Panc1 (cell line): ENCODE results near the gene NPIPB6.
"Not testable (repeated sequence)": the region's sequence is repeated elsewhere in the genome, so short reads cannot be mapped to it uniquely, and the experiment has no call there.

Source experiments
- POLR2AphosphoS5 ChIP-seq: IDR thresholded peaks from 2 replicates; pipeline ENCODE4 v1.6.1; 2012; ENCODE audit warnings: mild to moderate bottlenecking, low read depth, low read length, moderate library complexity
- TF ChIP-seq, protein P1 (sequence below): fragments of 450-650 bp; IDR thresholded peaks from 2 replicates; pipeline ENCODE4 v1.5.1; 2017; ENCODE audit warnings: mild to moderate bottlenecking
- TF ChIP-seq, protein P2 (sequence below), 2 experiments: IDR thresholded peaks; 2 replicates each; pipeline ENCODE4 v1.6.1; 2011 to 2012; ENCODE audit warnings: low read depth in 2 of 2, control low read depth in 1 of 2, low read length in 1 of 2, mild to moderate bottlenecking in 1 of 2, moderate library complexity in 1 of 2; ENCODE audit not compliant: insufficient read depth in 1 of 2

DNA sequence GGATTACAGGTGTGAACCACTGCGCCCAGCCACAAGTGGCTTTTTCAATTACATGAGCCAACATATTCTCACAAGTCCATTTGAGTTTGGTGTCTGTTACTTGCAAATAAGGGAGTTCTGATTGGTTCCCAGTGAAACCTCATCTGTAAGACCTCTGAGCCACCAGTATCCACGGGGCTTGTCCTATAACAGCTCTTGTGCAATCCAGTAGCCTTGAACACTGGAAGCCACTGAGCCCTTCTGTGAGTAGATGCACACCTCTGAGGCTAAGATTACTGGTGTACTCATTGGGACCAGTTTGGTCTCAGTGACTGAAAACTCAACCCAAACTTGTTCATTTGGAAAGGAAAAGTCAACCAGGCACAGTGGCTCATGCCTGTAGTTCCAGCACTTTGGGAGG, 32.3 kb downstream of the NPIPB6 start:
- TF ChIP-seq POLR2AphosphoS5: not testable (repeated sequence)
- TF ChIP-seq, protein P1, sequence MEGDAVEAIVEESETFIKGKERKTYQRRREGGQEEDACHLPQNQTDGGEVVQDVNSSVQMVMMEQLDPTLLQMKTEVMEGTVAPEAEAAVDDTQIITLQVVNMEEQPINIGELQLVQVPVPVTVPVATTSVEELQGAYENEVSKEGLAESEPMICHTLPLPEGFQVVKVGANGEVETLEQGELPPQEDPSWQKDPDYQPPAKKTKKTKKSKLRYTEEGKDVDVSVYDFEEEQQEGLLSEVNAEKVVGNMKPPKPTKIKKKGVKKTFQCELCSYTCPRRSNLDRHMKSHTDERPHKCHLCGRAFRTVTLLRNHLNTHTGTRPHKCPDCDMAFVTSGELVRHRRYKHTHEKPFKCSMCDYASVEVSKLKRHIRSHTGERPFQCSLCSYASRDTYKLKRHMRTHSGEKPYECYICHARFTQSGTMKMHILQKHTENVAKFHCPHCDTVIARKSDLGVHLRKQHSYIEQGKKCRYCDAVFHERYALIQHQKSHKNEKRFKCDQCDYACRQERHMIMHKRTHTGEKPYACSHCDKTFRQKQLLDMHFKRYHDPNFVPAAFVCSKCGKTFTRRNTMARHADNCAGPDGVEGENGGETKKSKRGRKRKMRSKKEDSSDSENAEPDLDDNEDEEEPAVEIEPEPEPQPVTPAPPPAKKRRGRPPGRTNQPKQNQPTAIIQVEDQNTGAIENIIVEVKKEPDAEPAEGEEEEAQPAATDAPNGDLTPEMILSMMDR: not testable (repeated sequence)
- TF ChIP-seq, protein P2, sequence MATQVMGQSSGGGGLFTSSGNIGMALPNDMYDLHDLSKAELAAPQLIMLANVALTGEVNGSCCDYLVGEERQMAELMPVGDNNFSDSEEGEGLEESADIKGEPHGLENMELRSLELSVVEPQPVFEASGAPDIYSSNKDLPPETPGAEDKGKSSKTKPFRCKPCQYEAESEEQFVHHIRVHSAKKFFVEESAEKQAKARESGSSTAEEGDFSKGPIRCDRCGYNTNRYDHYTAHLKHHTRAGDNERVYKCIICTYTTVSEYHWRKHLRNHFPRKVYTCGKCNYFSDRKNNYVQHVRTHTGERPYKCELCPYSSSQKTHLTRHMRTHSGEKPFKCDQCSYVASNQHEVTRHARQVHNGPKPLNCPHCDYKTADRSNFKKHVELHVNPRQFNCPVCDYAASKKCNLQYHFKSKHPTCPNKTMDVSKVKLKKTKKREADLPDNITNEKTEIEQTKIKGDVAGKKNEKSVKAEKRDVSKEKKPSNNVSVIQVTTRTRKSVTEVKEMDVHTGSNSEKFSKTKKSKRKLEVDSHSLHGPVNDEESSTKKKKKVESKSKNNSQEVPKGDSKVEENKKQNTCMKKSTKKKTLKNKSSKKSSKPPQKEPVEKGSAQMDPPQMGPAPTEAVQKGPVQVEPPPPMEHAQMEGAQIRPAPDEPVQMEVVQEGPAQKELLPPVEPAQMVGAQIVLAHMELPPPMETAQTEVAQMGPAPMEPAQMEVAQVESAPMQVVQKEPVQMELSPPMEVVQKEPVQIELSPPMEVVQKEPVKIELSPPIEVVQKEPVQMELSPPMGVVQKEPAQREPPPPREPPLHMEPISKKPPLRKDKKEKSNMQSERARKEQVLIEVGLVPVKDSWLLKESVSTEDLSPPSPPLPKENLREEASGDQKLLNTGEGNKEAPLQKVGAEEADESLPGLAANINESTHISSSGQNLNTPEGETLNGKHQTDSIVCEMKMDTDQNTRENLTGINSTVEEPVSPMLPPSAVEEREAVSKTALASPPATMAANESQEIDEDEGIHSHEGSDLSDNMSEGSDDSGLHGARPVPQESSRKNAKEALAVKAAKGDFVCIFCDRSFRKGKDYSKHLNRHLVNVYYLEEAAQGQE (IDR thresholded peaks at IDR 0.05; ENCODE audit: insufficient read depth in 1 of 2, low read depth in 2 of 2, low read length in 1 of 2): not testable (repeated sequence)
